RWPE2 (cell line): ENCODE data around the gene RER1.
A peak's percentile ranks its signal among the peaks of the same experiment; 100 is the strongest.

Experiments
- ATAC-seq: fragments of 200-7000 bp; cut with Tn5 transposase; 3 replicates; pipeline ENCODE4 v1.9.1; 2021; ENCODE audit warnings: low read depth
- DNase-seq: peaks from one replicate; pipeline ENCODE4 v3.0.0-alpha.2; 2020; ENCODE audit warnings: low spot score
- H3K27ac ChIP-seq: fragments of 450-650 bp; 2 replicates; pipeline ENCODE4 v1.5.1; 2017; ENCODE audit warnings: mild to moderate bottlenecking; ENCODE audit not compliant: poor library complexity, severe bottlenecking
- H3K27me3 ChIP-seq: fragments of 250-450 bp; sonication (Bioruptor Pico); 2 replicates; pipeline ENCODE4 v1.5.1; 2021; ENCODE audit warnings: mild to moderate bottlenecking, moderate library complexity; ENCODE audit not compliant: insufficient read depth, poor library complexity, severe bottlenecking
- H3K36me3 ChIP-seq: fragments of 250-450 bp; sonication (Bioruptor Pico); 2 replicates; pipeline ENCODE4 v1.5.1; 2020; ENCODE audit warnings: low read depth, mild to moderate bottlenecking, moderate library complexity
- H3K4me1 ChIP-seq: fragments of 250-450 bp; sonication (Bioruptor Pico); 2 replicates; pipeline ENCODE4 v1.5.1; 2021; ENCODE audit warnings: mild to moderate bottlenecking, moderate library complexity; ENCODE audit not compliant: insufficient read depth, poor library complexity, severe bottlenecking
- H3K4me3 ChIP-seq: fragments of 250-450 bp; sonication (Bioruptor Pico); 2 replicates; pipeline ENCODE4 v1.5.1; 2021; ENCODE audit warnings: mild to moderate bottlenecking, moderate library complexity; ENCODE audit not compliant: severe bottlenecking
- H3K9me3 ChIP-seq: fragments of 250-450 bp; sonication (Bioruptor Pico); 2 replicates; pipeline ENCODE4 v1.5.1; 2021; ENCODE audit warnings: mild to moderate bottlenecking, moderate library complexity; ENCODE audit not compliant: severe bottlenecking
- CTCF ChIP-seq: fragments of 450-650 bp; IDR thresholded peaks from one replicate; pipeline ENCODE4 v1.5.1; 2017; ENCODE audit warnings: mild to moderate bottlenecking, moderate library complexity; ENCODE audit not compliant: poor library complexity, severe bottlenecking

Gene RER1

GRCh38 chr1:2392686-2393085, 1.0 kb downstream of the RER1 start:
- Histone ChIP-seq H3K4me3 (peak overlapping the region; percentile 68), H3K4me1 (no peaks in the 10 kb centered on the region), H3K36me3 (peaks cover 43% of the 10 kb centered on the region), H3K27ac (peak overlapping the region; percentile 47), H3K27me3 (no peaks in the 10 kb centered on the region), H3K9me3 (no peaks in the 10 kb centered on the region)
- TF ChIP-seq CTCF, result no peak
- DNase-seq, result no peak
- ATAC-seq, result no peak

- H3K27me3 ChIP-seq, result no peaks in the 10 kb centered on the region
- no peak for TF ChIP-seq CTCF
- no peak overlapping the region for H3K4me3 ChIP-seq
- H3K36me3 ChIP-seq, result peaks cover 51% of the 10 kb centered on the region
- no peak for DNase-seq
- no peaks in the 10 kb centered on the region for H3K4me1 ChIP-seq
- no peak overlapping the region for H3K27ac ChIP-seq
- ATAC-seq, result no peak
- no peaks in the 10 kb centered on the region for H3K9me3 ChIP-seq
These were observed 1.8 kb downstream of the RER1 start for GRCh38 chr1:2393471-2393877.

GRCh38 chr1:2394220-2394619, 2.6 kb downstream of the RER1 start:
- no peak for DNase-seq
- Histone ChIP-seq H3K4me3 (no peak overlapping the region), H3K9me3 (no peaks in the 10 kb centered on the region), H3K27me3 (no peaks in the 10 kb centered on the region), H3K36me3 (peaks cover 59% of the 10 kb centered on the region), H3K4me1 (no peaks in the 10 kb centered on the region), H3K27ac (no peak overlapping the region)
- no peak for ATAC-seq
- TF ChIP-seq CTCF, result no peak

GRCh38 chr1:2394761-2395160, 3.1 kb downstream of the RER1 start:
- H3K27me3 ChIP-seq, result no peaks in the 10 kb centered on the region
- H3K36me3 ChIP-seq, result peaks cover 64% of the 10 kb centered on the region
- no peaks in the 10 kb centered on the region for H3K4me1 ChIP-seq
- ATAC-seq (no peak), DNase-seq (no peak)
- no peak for TF ChIP-seq CTCF
- no peak overlapping the region for H3K27ac ChIP-seq
- no peaks in the 10 kb centered on the region for H3K9me3 ChIP-seq
- H3K4me3 ChIP-seq, result no peak overlapping the region

GRCh38 chr1:2395245-2395644, 3.6 kb downstream of the RER1 start:
- DNase-seq, result no peak
- Histone ChIP-seq H3K9me3 (no peaks in the 10 kb centered on the region), H3K36me3 (peaks cover 69% of the 10 kb centered on the region), H3K4me1 (no peaks in the 10 kb centered on the region), H3K4me3 (no peak overlapping the region), H3K27ac (no peak overlapping the region), H3K27me3 (no peaks in the 10 kb centered on the region)
- ATAC-seq, result no peak
- no peak for TF ChIP-seq CTCF
